IMR-90 (cell line): Measurements from ENCODE around the gene LRP1B. TPM values are rescaled to one million over a fixed set of nuclear protein-coding genes. Genes with fewer than 3 reads are reported as not detected.

ENCODE experiments used
- ATAC-seq: fragments of 200-7000 bp; cut with Tn5 transposase; 2 replicates; pipeline ENCODE4 v1.9.1; 2020; ENCODE audit warnings: low read depth, mild to moderate bottlenecking, moderate library complexity
- BruUV-seq: library from RNA; stranded (reverse); fragments of 400-500 nt; replicated peaks from 2 replicates; lab custom pipeline; 2021; lab: Mats Ljungman, UMichigan
- CTCF ChIA-PET: fragments of 300-600 bp; formaldehyde crosslinking; extraction: SDS; loops from one replicate; lab custom pipeline; 2021; ENCODE audit warnings: antibody characterized with exemption; lab: Yijun Ruan, JAX
- POLR2A ChIA-PET: fragments of 300-600 bp; sonication (Branson Sonifier 250); formaldehyde crosslinking; loops from one replicate; lab custom pipeline; 2022; ENCODE audit warnings: antibody characterized with exemption; ENCODE audit not compliant: unreplicated experiment; lab: Charles Lee
- DNase-seq: peaks from one replicate; pipeline ENCODE4 v3.0.0; 2013
- H2AFZ ChIP-seq: replicated peaks from 2 replicates; pipeline ENCODE3; 2013; ENCODE audit warnings: low read length, mild to moderate bottlenecking; ENCODE audit not compliant: poor library complexity
- H2AK5ac ChIP-seq: 2 replicates; pipeline ENCODE4 v1.6.1; 2013; ENCODE audit warnings: low read depth, low read length, inconsistent platforms
- H2AK9ac ChIP-seq: replicated peaks from 2 replicates; pipeline ENCODE3; 2013; ENCODE audit warnings: mild to moderate bottlenecking, low read depth, low read length, moderate library complexity; ENCODE audit not compliant: poor library complexity
- H2BK120ac ChIP-seq: 2 replicates; pipeline ENCODE4 v1.6.1; 2013; ENCODE audit warnings: low read depth, low read length, inconsistent platforms
- H2BK15ac ChIP-seq: 3 replicates; pipeline ENCODE4 v1.6.1; 2013; ENCODE audit warnings: low read depth, low read length, inconsistent platforms
- H2BK20ac ChIP-seq: 2 replicates; pipeline ENCODE4 v1.6.1; 2013; ENCODE audit warnings: low read depth, mild to moderate bottlenecking, inconsistent platforms, low read length, moderate library complexity
- H2BK5ac ChIP-seq: 2 replicates; pipeline ENCODE4 v1.6.1; 2013; ENCODE audit warnings: mild to moderate bottlenecking, low read depth, low read length, inconsistent platforms; ENCODE audit not compliant: poor library complexity, severe bottlenecking
- H3K14ac ChIP-seq: replicated peaks from 2 replicates; pipeline ENCODE4 v1.6.1; 2013; ENCODE audit warnings: low read depth, low read length, inconsistent platforms
- H3K18ac ChIP-seq: 2 replicates; pipeline ENCODE4 v1.6.1; 2013; ENCODE audit warnings: low read depth, low read length, control low read depth
- H3K23ac ChIP-seq: 2 replicates; pipeline ENCODE4 v1.6.1; 2013; ENCODE audit warnings: low read depth, low read length, inconsistent platforms
- H3K27ac ChIP-seq: 2 replicates; pipeline ENCODE4 v1.5.1; 2013; ENCODE audit warnings: mild to moderate bottlenecking, control low read depth, low read length; ENCODE audit not compliant: insufficient read depth
- H3K27me3 ChIP-seq: 2 replicates; pipeline ENCODE4 v1.6.1; 2013; ENCODE audit warnings: low read length; ENCODE audit not compliant: control insufficient read depth, insufficient read depth
- H3K36me3 ChIP-seq: 2 replicates; pipeline ENCODE4 v1.6.1; 2013; ENCODE audit warnings: low read length, mixed read lengths; ENCODE audit not compliant: control insufficient read depth, insufficient read depth
- H3K4ac ChIP-seq: 2 replicates; pipeline ENCODE4 v1.6.1; 2013; ENCODE audit warnings: low read depth, low read length, inconsistent platforms
- H3K4me1 ChIP-seq: 2 replicates; pipeline ENCODE4 v1.6.1; 2013; ENCODE audit warnings: low read length, mixed read lengths; ENCODE audit not compliant: control insufficient read depth, insufficient read depth
- H3K4me2 ChIP-seq: 2 replicates; pipeline ENCODE4 v1.6.1; 2013; ENCODE audit warnings: low read depth, mild to moderate bottlenecking, control low read depth, low read length, moderate library complexity
- H3K4me3 ChIP-seq: 2 replicates; pipeline ENCODE4 v1.5.1; 2013; ENCODE audit warnings: low read depth, mild to moderate bottlenecking, control low read depth, low read length, moderate library complexity; ENCODE audit not compliant: insufficient read depth
- H3K56ac ChIP-seq: 2 replicates; pipeline ENCODE4 v1.6.1; 2013; ENCODE audit warnings: low read length, inconsistent platforms; ENCODE audit not compliant: insufficient read depth; ENCODE audit errors: extremely low read depth
- H3K79me1 ChIP-seq, 2 experiments: 2 replicates each; pipeline ENCODE4 v1.6.1; 2013; ENCODE audit warnings: low read length in 2 of 2, inconsistent platforms in 1 of 2, low read depth in 1 of 2
- H3K9ac ChIP-seq: 2 replicates; pipeline ENCODE4 v1.6.1; 2013; ENCODE audit warnings: low read depth, low read length, control low read depth
- H3K9me1 ChIP-seq: 2 replicates; pipeline ENCODE4 v1.6.1; 2013; ENCODE audit warnings: low read length, inconsistent platforms; ENCODE audit not compliant: insufficient read depth
- H3K9me3 ChIP-seq: 2 replicates; pipeline ENCODE4 v1.6.1; 2013; ENCODE audit warnings: low read length; ENCODE audit not compliant: control insufficient read depth, insufficient read depth
- H4K20me1 ChIP-seq: 2 replicates; pipeline ENCODE4 v1.6.1; 2013; ENCODE audit warnings: low read length, inconsistent platforms; ENCODE audit not compliant: insufficient read depth
- H4K5ac ChIP-seq: 2 replicates; pipeline ENCODE4 v1.6.1; 2013; ENCODE audit warnings: mild to moderate bottlenecking, low read depth, low read length, control low read depth
- H4K8ac ChIP-seq, 2 experiments: 2 replicates each; pipeline ENCODE4 v1.6.1; 2013; ENCODE audit warnings: low read depth in 2 of 2, low read length in 2 of 2, control low read depth in 1 of 2, inconsistent platforms in 1 of 2
- H4K91ac ChIP-seq: 2 replicates; pipeline ENCODE4 v1.6.1; 2013; ENCODE audit warnings: low read depth, low read length, inconsistent platforms; ENCODE audit not compliant: insufficient read depth
- BHLHE40 ChIP-seq: fragments of 150-350 bp; IDR thresholded peaks from 2 replicates; pipeline ENCODE4 v1.6.1; 2016; ENCODE audit warnings: mild to moderate bottlenecking, low read depth, low read length
- CTCF ChIP-seq: conservative IDR thresholded peaks from 2 replicates; pipeline ENCODE4 v1.5.1; 2012; ENCODE audit warnings: mild to moderate bottlenecking, low read depth, low read length, improper control_type of control experiment
- MAFK ChIP-seq: IDR thresholded peaks from 2 replicates; pipeline ENCODE4 v1.6.1; 2012; ENCODE audit warnings: low read depth, low read length, improper control_type of control experiment
- MXI1 ChIP-seq: IDR thresholded peaks from 2 replicates; pipeline ENCODE4 v1.6.1; 2012; ENCODE audit warnings: low read depth, mild to moderate bottlenecking, low read length, moderate library complexity, borderline replicate concordance
- POLR2A ChIP-seq: IDR thresholded peaks from 2 replicates; pipeline ENCODE4 v1.6.1; 2012; ENCODE audit warnings: mild to moderate bottlenecking, low read depth, low read length
- SMC3 ChIP-seq: fragments of 150-350 bp; IDR thresholded peaks from 2 replicates; pipeline ENCODE4 v1.6.1; 2016; ENCODE audit warnings: low read depth, mild to moderate bottlenecking, antibody characterized with exemption, low read length, moderate library complexity
- WGBS, 2 experiments: methylation state at CpG; one replicate each; pipeline versions ENCODE4 v1.1.5 to v1.1.7; 2013; ENCODE audit warnings: missing lambda C conversion rate in 2 of 2; ENCODE audit not compliant: insufficient read length in 1 of 2; ENCODE audit errors: extremely low coverage in 2 of 2; 5-methylcytosine and 5-hydroxymethylcytosine counted together
- dilution Hi-C: fragments of 300-500 bp; cut with HindIII; formaldehyde crosslinking; loops from one replicate; pipeline ENCODE4 v1.14.3; 2018; ENCODE audit warnings: low sequenced_read_pairs; ENCODE audit not compliant: unreplicated experiment
- in situ Hi-C: fragments of 300-500 bp; cut with MboI; formaldehyde crosslinking; loops from 3 replicates; pipeline ENCODE4 v1.14.3; 2019; ENCODE audit warnings: low sequenced_read_pairs, inconsistent platforms, mixed read lengths
- intact Hi-C: fragments of 100-400 bp; cut with micrococcal nuclease; formaldehyde crosslinking; loops from 2 replicates; pipeline ENCODE4 v1.10.0; 2022
- polyA plus RNA-seq, 3 experiments: library from polyadenylated mRNA; depleted of rRNA; stranded (reverse); fragments of >200 nt; gene quantifications; 2 replicates each; pipeline ENCODE4 v1.2.3, GENCODE V29; 2012; ENCODE audit warnings: low replicate concordance in 1 of 3
- total RNA-seq: library from RNA; depleted of rRNA; stranded (reverse); fragments of >200 nt; gene quantifications from 2 replicates; pipeline ENCODE4 v1.2.3, GENCODE V29; 2012

The LRP1B gene
- total and polyA plus RNA-seq, 2 of the 4 experiments (the other 2 are of a cell fraction): under 0.01 to 0.02 TPM

GRCh38 chr2:141565597-141565996 is 565.2 kb downstream of the LRP1B start:
- ATAC-seq (no peak), DNase-seq (no peak)
- in situ Hi-C loops: no loop called here
- Histone ChIP-seq H4K8ac (no peak overlapping the region), H3K4me1 (no peaks in the 10 kb centered on the region), H3K79me1 (no peaks in the 10 kb centered on the region), H4K91ac (no peak overlapping the region), H3K56ac (no peak overlapping the region), H4K5ac (no peak overlapping the region), H2AK5ac (no peak overlapping the region), H3K27me3 (no peaks in the 10 kb centered on the region), H3K4me3 (no peak overlapping the region), H3K4ac (no peak overlapping the region), H2BK20ac (no peak overlapping the region), H3K36me3 (no peaks in the 10 kb centered on the region), H3K18ac (no peak overlapping the region), H4K20me1 (no peaks in the 10 kb centered on the region), H2AFZ (no peak overlapping the region), H3K9me3 (no peaks in the 10 kb centered on the region), H3K23ac (no peak overlapping the region), H2BK15ac (no peak overlapping the region), H3K9me1 (no peaks in the 10 kb centered on the region), H2BK5ac (no peak overlapping the region), H3K14ac (no peak overlapping the region), H2AK9ac (no peak overlapping the region), H3K4me2 (no peak overlapping the region), H3K27ac (no peak overlapping the region), H3K9ac (no peak overlapping the region), H2BK120ac (no peak overlapping the region)
- TF ChIP-seq BHLHE40: no peak
- no peak for TF ChIP-seq POLR2A
- no peak for TF ChIP-seq MXI1
- no peak for TF ChIP-seq SMC3
- no peak for TF ChIP-seq MAFK
- no peak for TF ChIP-seq CTCF
- dilution Hi-C loops: no loop called here
- WGBS, 2 experiments: no CpG with 5 or more reads among the region's 3 CpGs
- ChIA-PET POLR2A (no interaction called here), CTCF (no interaction called here)
- BruUV-seq: no TSS peak
- intact Hi-C loops: no loop called here
